Activated naive CD4-positive, alpha-beta T cell treated with anti-CD3 and anti-CD28 coated beads, Interleukin-2, amount 50 U/mL, for 24 hours (primary cell): Measurements from ENCODE around the gene ACAN.
A peak's percentile ranks its signal among the peaks of the same experiment; 100 is the strongest.

Source experiments
- H3K27ac Mint-ChIP-seq: one replicate; pipeline ENCODE4 v1.8.0; 2021; ENCODE audit warnings: mild to moderate bottlenecking, mixed read lengths
- H3K27me3 Mint-ChIP-seq: one replicate; pipeline ENCODE4 v1.8.0; 2021; ENCODE audit warnings: mixed read lengths
- H3K36me3 Mint-ChIP-seq: one replicate; pipeline ENCODE4 v1.8.0; 2021; ENCODE audit warnings: mixed read lengths
- H3K4me1 Mint-ChIP-seq: one replicate; pipeline ENCODE4 v1.8.0; 2021; ENCODE audit warnings: mixed read lengths
- H3K4me3 Mint-ChIP-seq: one replicate; pipeline ENCODE4 v1.8.0; 2021; ENCODE audit warnings: mild to moderate bottlenecking, mixed read lengths
- H3K9me3 Mint-ChIP-seq: one replicate; pipeline ENCODE4 v1.8.0; 2021; ENCODE audit warnings: mixed read lengths

The ACAN gene

DNA sequence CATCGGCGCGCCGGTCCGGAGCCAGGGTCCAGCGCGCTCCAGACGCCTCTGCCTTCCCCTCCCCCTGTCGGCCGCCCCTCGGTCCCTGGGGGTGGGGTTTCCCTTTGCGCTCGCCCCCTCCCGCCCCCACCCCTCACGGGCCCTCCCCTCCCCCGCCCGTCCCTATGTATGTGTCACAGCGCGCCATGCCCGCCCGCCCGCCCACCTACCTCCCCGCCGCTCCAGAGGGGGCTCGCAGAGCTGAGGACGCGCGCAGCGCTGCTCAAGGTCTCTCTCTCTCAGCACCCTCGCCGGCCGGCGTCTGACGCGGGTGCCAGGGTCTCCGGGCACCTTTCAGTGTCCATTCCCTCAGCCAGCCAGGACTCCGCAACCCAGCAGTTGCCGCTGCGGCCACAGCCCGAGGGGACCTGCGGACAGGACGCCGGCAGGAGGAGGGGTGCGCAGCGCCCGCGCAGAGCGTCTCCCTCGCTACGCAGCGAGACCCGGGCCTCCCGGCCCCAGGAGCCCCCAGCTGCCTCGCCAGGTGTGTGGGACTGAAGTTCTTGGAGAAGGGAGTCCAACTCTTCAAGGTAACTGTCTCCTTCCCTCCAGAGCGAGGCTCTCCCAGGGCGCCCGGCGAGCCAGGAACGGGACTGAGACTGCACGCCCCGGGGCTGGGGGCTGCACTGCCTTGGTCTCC lies at the start of gene ACAN:
TSS of gene ACAN (plus strand) at position 196 of the 679 bp plus-strand sequence. CDS start 32,771 bp downstream, outside the sequence.
- Mint-ChIP-seq H3K36me3 (no peaks in the 10 kb centered on the region), H3K27ac (no peak within 1 kb of the TSS), H3K9me3 (no peaks in the 10 kb centered on the region), H3K4me1 (peaks cover 12% of the 10 kb centered on the region), H3K27me3 (peaks cover 47% of the 10 kb centered on the region), H3K4me3 (peak within 1 kb of the TSS; percentile 65)

DNA sequence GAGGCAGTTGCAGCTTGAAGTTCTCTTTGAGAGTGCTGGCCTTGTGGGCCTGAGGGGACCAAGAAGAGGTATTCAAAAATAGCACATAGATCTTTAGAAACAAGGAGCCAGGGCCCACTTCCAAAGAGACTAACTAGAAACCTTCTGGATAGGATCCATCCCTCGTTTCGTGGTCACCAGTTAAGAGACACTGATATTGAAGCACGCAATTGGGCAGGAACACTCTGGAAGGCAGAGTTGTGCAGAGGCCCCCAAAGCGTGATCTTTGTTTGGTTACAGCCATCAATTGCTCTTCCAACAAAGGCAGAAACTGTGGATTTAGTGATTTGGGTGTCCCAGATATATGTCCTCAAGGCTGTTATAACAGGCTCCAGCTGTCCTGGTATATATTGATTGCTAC lies 46.7 kb upstream of the ACAN start:
- Mint-ChIP-seq H3K9me3 (no peaks in the 10 kb centered on the region), H3K4me1 (no peaks in the 10 kb centered on the region), H3K27me3 (peaks cover 1% of the 10 kb centered on the region), H3K36me3 (no peaks in the 10 kb centered on the region), H3K27ac (no peak overlapping the region), H3K4me3 (no peak overlapping the region)

GRCh38 chr15:88756921-88757320 lies 46.3 kb upstream of the ACAN start:
- Mint-ChIP-seq H3K9me3 (no peaks in the 10 kb centered on the region), H3K36me3 (no peaks in the 10 kb centered on the region), H3K27me3 (peaks cover under 1% of the 10 kb centered on the region), H3K4me1 (no peaks in the 10 kb centered on the region), H3K27ac (no peak overlapping the region), H3K4me3 (no peak overlapping the region)

DNA sequence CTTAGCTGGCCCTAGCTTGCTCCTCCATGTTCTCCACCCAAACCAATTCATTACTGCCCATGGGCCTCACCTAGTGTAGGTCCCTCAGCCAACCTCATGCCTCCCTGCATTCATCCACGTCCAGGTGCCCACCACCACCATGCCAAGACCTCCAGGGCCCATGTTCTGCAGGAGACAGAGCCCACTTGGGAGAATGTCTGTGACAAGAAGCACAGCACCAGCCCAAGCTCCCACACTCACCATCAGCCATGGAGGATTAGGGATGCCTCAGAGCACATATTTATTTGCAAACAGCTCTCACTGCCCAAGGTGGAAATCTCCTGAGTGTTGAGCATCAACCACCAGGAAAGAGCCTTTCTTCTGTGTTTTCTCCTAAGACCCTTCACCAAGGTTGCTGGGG lies 43.4 kb upstream of the ACAN start:
- H3K4me1 Mint-ChIP-seq = no peaks in the 10 kb centered on the region
- H3K4me3 Mint-ChIP-seq = no peak overlapping the region
- no peaks in the 10 kb centered on the region for H3K9me3 Mint-ChIP-seq
- no peak overlapping the region for H3K27ac Mint-ChIP-seq
- no peaks in the 10 kb centered on the region for H3K36me3 Mint-ChIP-seq
- H3K27me3 Mint-ChIP-seq = no peaks in the 10 kb centered on the region

GRCh38 chr15:88764448-88764847 lies 38.8 kb upstream of the ACAN start:
- Mint-ChIP-seq H3K27ac (no peak overlapping the region), H3K4me3 (no peak overlapping the region), H3K27me3 (peaks cover 10% of the 10 kb centered on the region), H3K9me3 (no peaks in the 10 kb centered on the region), H3K36me3 (no peaks in the 10 kb centered on the region), H3K4me1 (no peaks in the 10 kb centered on the region)

- peaks cover 2% of the 10 kb centered on the region for H3K9me3 Mint-ChIP-seq
- H3K27me3 Mint-ChIP-seq = peaks cover 16% of the 10 kb centered on the region
- no peaks in the 10 kb centered on the region for H3K4me1 Mint-ChIP-seq
- no peak overlapping the region for H3K4me3 Mint-ChIP-seq
- no peak overlapping the region for H3K27ac Mint-ChIP-seq
- peaks cover 3% of the 10 kb centered on the region for H3K36me3 Mint-ChIP-seq
These were observed 38.0 kb upstream of the ACAN start for GRCh38 chr15:88765212-88765611.

DNA sequence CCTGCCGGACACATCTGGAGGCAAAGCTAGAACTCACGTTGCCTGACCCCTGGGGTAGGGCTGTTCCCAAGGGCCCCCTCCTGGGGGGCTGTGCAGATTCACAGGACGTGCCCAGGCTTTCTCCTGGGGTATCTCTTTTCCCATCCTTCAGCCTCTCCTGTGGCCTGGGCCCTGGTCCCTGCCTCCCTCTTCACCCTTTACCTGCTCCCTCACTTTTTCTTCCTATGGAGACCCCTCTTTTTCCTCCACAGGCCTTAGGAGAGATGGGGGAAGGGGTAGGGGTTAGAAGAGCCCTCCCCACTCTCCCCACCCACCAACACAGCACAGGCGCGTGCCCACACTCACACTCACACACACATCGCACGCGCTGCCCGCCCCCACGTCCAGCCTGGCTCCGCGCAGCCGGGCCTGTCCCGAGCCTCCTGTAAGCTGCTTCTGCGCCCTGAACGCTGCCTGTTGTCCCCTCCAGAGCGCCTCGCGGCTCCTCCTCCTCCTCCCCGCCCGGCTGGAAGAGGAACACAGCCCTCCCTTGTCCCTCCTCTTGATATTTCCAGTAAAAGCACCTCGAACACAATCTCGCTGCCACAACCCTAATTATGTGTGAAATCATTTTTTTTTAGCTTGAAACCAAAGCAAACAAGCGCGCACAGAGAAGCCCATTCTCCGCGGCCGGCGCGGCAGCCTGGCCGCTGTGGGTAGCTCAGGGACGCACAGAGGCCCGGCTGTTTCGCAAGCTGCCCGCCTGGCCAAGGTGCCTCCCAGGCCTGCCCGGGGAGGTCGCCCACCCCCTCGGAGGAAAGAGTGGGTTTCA lies 33.9 kb upstream of the ACAN start:
- Mint-ChIP-seq H3K4me1 (no peaks in the 10 kb centered on the region), H3K4me3 (no peak overlapping the region), H3K9me3 (peaks cover 10% of the 10 kb centered on the region), H3K27ac (no peak overlapping the region), H3K36me3 (peaks cover 6% of the 10 kb centered on the region), H3K27me3 (peaks cover 27% of the 10 kb centered on the region)

DNA sequence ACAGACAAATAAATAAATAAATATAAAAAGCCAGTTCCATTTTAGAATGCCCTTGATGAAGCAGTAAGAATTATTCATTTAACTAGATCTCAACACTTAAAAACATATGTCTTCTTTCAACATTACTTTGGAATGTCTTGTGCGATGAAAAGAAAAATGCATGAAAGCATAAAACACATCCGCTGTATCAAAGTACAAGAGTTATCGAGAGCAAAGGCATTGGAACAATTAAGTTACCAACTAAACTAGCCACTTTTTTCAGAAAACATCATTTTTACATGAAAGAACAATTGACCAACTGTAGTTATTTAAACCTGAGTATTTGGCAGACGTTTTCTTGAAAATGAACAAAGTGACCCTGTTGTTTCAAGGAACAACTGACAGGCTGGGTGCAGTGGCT lies 27.5 kb upstream of the ACAN start:
- Mint-ChIP-seq H3K27me3 (peaks cover 12% of the 10 kb centered on the region), H3K36me3 (peaks cover 3% of the 10 kb centered on the region), H3K9me3 (peaks cover 3% of the 10 kb centered on the region), H3K4me3 (no peak overlapping the region), H3K27ac (no peak overlapping the region), H3K4me1 (no peaks in the 10 kb centered on the region)

GRCh38 chr15:88776646-88777045 lies 26.6 kb upstream of the ACAN start:
- H3K27me3 Mint-ChIP-seq = peaks cover 6% of the 10 kb centered on the region
- H3K4me1 Mint-ChIP-seq = no peaks in the 10 kb centered on the region
- no peaks in the 10 kb centered on the region for H3K9me3 Mint-ChIP-seq
- H3K36me3 Mint-ChIP-seq = peaks cover under 1% of the 10 kb centered on the region
- H3K27ac Mint-ChIP-seq = no peak overlapping the region
- H3K4me3 Mint-ChIP-seq = no peak overlapping the region

DNA sequence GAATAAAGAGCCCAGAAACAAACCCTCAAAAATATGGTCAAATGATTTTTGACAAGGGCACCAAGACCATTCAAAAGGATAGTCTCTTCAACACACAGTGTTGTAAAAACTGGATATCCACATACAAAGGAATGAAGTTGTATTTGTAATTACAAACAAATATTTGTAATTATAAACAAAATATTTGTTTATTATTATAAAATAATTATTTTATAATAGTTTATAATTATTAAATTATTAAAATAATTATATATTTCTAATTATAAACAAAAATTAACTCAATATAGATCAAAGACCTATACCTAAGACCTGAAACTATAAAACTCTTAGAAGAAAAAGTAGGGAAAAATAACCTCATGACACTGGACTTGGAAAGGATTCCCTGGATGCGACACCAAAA lies 23.3 kb upstream of the ACAN start:
- Mint-ChIP-seq H3K36me3 (no peaks in the 10 kb centered on the region), H3K9me3 (no peaks in the 10 kb centered on the region), H3K4me3 (no peak overlapping the region), H3K4me1 (no peaks in the 10 kb centered on the region), H3K27me3 (peaks cover 4% of the 10 kb centered on the region), H3K27ac (no peak overlapping the region)

DNA sequence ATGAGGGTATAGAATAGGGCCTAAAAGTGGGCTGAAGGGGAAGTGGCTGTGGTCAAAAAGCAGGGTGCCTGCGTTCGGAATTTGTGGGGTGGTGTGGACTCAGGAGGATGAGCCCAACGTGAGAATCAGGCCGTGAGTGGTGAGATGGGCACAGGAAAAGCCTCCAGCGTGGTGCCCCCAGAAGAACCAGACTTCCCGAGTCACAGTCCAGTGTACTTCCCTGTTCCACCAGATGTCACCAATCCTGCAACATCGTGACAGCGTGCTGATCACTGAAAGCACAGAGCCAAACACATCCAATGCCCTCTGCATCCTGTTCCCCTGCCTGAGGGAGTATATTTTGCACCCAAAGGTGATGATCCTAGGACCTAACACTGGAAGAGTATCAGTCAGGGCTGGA lies 20.8 kb upstream of the ACAN start:
- H3K27ac Mint-ChIP-seq = no peak overlapping the region
- no peaks in the 10 kb centered on the region for H3K4me1 Mint-ChIP-seq
- H3K27me3 Mint-ChIP-seq = peaks cover 4% of the 10 kb centered on the region
- H3K4me3 Mint-ChIP-seq = no peak overlapping the region
- H3K36me3 Mint-ChIP-seq = no peaks in the 10 kb centered on the region
- H3K9me3 Mint-ChIP-seq = no peaks in the 10 kb centered on the region

DNA sequence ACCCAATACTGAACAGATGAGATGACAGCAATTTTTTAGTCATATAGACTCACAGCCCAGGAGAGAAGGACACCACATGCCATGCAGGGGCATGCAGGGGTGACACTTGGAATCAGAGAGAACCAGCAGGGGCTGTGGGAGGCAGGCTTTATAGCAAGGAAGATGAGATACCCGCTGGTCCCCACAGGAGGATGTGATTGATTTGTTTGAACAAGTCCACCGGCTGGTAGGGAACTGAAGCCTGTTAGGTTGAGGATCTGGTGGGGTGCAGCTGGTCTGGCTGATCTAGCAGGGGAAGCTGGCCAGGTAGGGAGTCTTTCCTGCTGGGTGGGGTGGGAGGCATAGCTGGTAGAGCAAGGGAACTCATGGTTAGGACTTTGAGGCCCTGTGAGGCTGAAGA lies 18.0 kb upstream of the ACAN start:
- peaks cover under 1% of the 10 kb centered on the region for H3K27me3 Mint-ChIP-seq
- no peaks in the 10 kb centered on the region for H3K4me1 Mint-ChIP-seq
- no peak overlapping the region for H3K27ac Mint-ChIP-seq
- H3K36me3 Mint-ChIP-seq = no peaks in the 10 kb centered on the region
- no peaks in the 10 kb centered on the region for H3K9me3 Mint-ChIP-seq
- H3K4me3 Mint-ChIP-seq = no peak overlapping the region

- no peak overlapping the region for H3K27ac Mint-ChIP-seq
- H3K36me3 Mint-ChIP-seq = no peaks in the 10 kb centered on the region
- no peak overlapping the region for H3K4me3 Mint-ChIP-seq
- no peaks in the 10 kb centered on the region for H3K4me1 Mint-ChIP-seq
- no peaks in the 10 kb centered on the region for H3K9me3 Mint-ChIP-seq
- H3K27me3 Mint-ChIP-seq = peaks cover 7% of the 10 kb centered on the region
These were observed 15.2 kb upstream of the ACAN start for GRCh38 chr15:88788036-88788435.

- H3K27ac Mint-ChIP-seq = no peak overlapping the region
- H3K36me3 Mint-ChIP-seq = no peaks in the 10 kb centered on the region
- no peaks in the 10 kb centered on the region for H3K9me3 Mint-ChIP-seq
- H3K4me3 Mint-ChIP-seq = no peak overlapping the region
- H3K4me1 Mint-ChIP-seq = no peaks in the 10 kb centered on the region
- peaks cover 10% of the 10 kb centered on the region for H3K27me3 Mint-ChIP-seq
These were observed 14.4 kb upstream of the ACAN start for GRCh38 chr15:88788816-88789215.

GRCh38 chr15:88790486-88790885 lies 12.8 kb upstream of the ACAN start:
- H3K27ac Mint-ChIP-seq = no peak overlapping the region
- no peaks in the 10 kb centered on the region for H3K36me3 Mint-ChIP-seq
- no peaks in the 10 kb centered on the region for H3K9me3 Mint-ChIP-seq
- no peak overlapping the region for H3K4me3 Mint-ChIP-seq
- peaks cover 21% of the 10 kb centered on the region for H3K27me3 Mint-ChIP-seq
- no peaks in the 10 kb centered on the region for H3K4me1 Mint-ChIP-seq

DNA sequence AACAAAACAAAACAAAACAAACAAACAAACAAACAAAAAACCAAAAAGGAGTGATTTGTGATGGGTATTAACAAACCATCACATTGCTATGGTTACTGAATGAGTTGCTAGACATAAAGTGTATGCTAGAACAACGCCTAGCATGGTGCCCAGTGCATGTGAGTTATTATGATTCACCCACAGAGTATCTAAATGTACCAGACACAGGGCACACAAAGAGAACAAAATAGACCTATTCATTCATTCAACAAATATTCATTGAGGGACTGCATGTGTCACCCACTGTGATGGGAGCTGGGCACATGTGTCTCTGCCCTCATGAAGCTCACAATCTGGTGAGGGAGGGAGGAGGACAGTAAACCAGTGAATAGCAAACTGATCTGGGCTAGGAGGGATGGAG lies 11.6 kb upstream of the ACAN start:
- Mint-ChIP-seq H3K4me1 (no peaks in the 10 kb centered on the region), H3K9me3 (no peaks in the 10 kb centered on the region), H3K27me3 (peaks cover 26% of the 10 kb centered on the region), H3K36me3 (no peaks in the 10 kb centered on the region), H3K4me3 (no peak overlapping the region), H3K27ac (no peak overlapping the region)
